H9 (cell line): ENCODE measurements around the gene SRSF2. TPM values are rescaled to one million over a fixed set of nuclear protein-coding genes. Genes with fewer than 3 reads are reported as not detected.

Source experiments
- DNase-seq: peaks from one replicate; pipeline ENCODE4 v3.0.0-alpha.2; 2017
- H2AFZ ChIP-seq: one replicate; pipeline ENCODE4 v1.6.1; 2013; ENCODE audit warnings: mild to moderate bottlenecking, low read length, control low read depth, moderate library complexity
- H2AK5ac ChIP-seq: 2 replicates; pipeline ENCODE4 v1.6.1; 2013; ENCODE audit warnings: low read length, control low read depth, mixed read lengths; ENCODE audit not compliant: insufficient read length
- H2BK120ac ChIP-seq: one replicate; pipeline ENCODE4 v1.6.1; 2013; ENCODE audit warnings: low read depth, mild to moderate bottlenecking, low read length, control low read depth, inconsistent platforms; ENCODE audit not compliant: poor library complexity, severe bottlenecking
- H2BK12ac ChIP-seq: 2 replicates; pipeline ENCODE4 v1.6.1; 2013; ENCODE audit warnings: low read length, control low read depth, mixed read lengths, low read depth; ENCODE audit not compliant: insufficient read length
- H2BK15ac ChIP-seq: 2 replicates; pipeline ENCODE4 v1.6.1; 2013; ENCODE audit warnings: low read depth, low read length, control low read depth
- H2BK20ac ChIP-seq: one replicate; pipeline ENCODE4 v1.6.1; 2013; ENCODE audit warnings: low read depth, mild to moderate bottlenecking, low read length, control low read depth, inconsistent platforms; ENCODE audit not compliant: poor library complexity, severe bottlenecking
- H2BK5ac ChIP-seq: 2 replicates; pipeline ENCODE4 v1.6.1; 2013; ENCODE audit warnings: low read length, control low read depth, mixed read lengths; ENCODE audit not compliant: insufficient read length
- H3K14ac ChIP-seq: 2 replicates; pipeline ENCODE4 v1.6.1; 2013; ENCODE audit warnings: low read length, control low read depth; ENCODE audit not compliant: insufficient read depth
- H3K18ac ChIP-seq: 2 replicates; pipeline ENCODE4 v1.6.1; 2013; ENCODE audit warnings: low read depth, mild to moderate bottlenecking, mixed read lengths, low read length, control low read depth; ENCODE audit not compliant: insufficient read length
- H3K23ac ChIP-seq: 2 replicates; pipeline ENCODE4 v1.6.1; 2013; ENCODE audit warnings: low read length, control low read depth, mixed read lengths, low read depth; ENCODE audit not compliant: insufficient read length
- H3K23me2 ChIP-seq: 2 replicates; pipeline ENCODE4 v1.6.1; 2013; ENCODE audit warnings: low read depth, mild to moderate bottlenecking, mixed read lengths, low read length, control low read depth; ENCODE audit not compliant: insufficient read length, poor library complexity, severe bottlenecking
- H3K27ac ChIP-seq: 2 replicates; pipeline ENCODE4 v1.5.1; 2013; ENCODE audit warnings: low read length, control low read depth, mixed read lengths, low read depth; ENCODE audit not compliant: insufficient read length
- H3K27me3 ChIP-seq: 2 replicates; pipeline ENCODE4 v1.6.1; 2013; ENCODE audit warnings: low read length, control low read depth, inconsistent platforms; ENCODE audit not compliant: insufficient read depth
- H3K4ac ChIP-seq: 2 replicates; pipeline ENCODE4 v1.6.1; 2013; ENCODE audit warnings: low read depth, mild to moderate bottlenecking, control low read depth, inconsistent platforms, low read length, moderate library complexity
- H3K4me1 ChIP-seq: 2 replicates; pipeline ENCODE4 v1.6.1; 2013; ENCODE audit warnings: low read length, control low read depth, inconsistent platforms; ENCODE audit not compliant: insufficient read depth
- H3K4me2 ChIP-seq: 2 replicates; pipeline ENCODE4 v1.6.1; 2013; ENCODE audit warnings: low read length, control low read depth, mixed read lengths; ENCODE audit not compliant: insufficient read length, insufficient read depth
- H3K56ac ChIP-seq: 2 replicates; pipeline ENCODE4 v1.6.1; 2013; ENCODE audit warnings: low read depth, mild to moderate bottlenecking, mixed read lengths, low read length, control low read depth; ENCODE audit not compliant: insufficient read length
- H3K79me1 ChIP-seq: 2 replicates; pipeline ENCODE4 v1.6.1; 2013; ENCODE audit warnings: low read depth, mild to moderate bottlenecking, moderate library complexity, low read length, control low read depth, inconsistent platforms; ENCODE audit not compliant: insufficient read depth, poor library complexity, severe bottlenecking
- H3K79me2 ChIP-seq: 2 replicates; pipeline ENCODE4 v1.6.1; 2013; ENCODE audit warnings: low read length, control low read depth, inconsistent platforms; ENCODE audit not compliant: insufficient read depth
- H3K9ac ChIP-seq: 2 replicates; pipeline ENCODE4 v1.6.1; 2013; ENCODE audit warnings: low read length, control low read depth, mixed read lengths; ENCODE audit not compliant: insufficient read length; ENCODE audit errors: extremely low read depth
- H3K9me3 ChIP-seq: one replicate; pipeline ENCODE4 v1.6.1; 2013; ENCODE audit warnings: low read depth, low read length, inconsistent platforms; ENCODE audit not compliant: control insufficient read depth
- H3T11ph ChIP-seq: one replicate; pipeline ENCODE4 v1.6.1; 2013; ENCODE audit warnings: mild to moderate bottlenecking, low read length, control low read depth, inconsistent platforms
- H4K20me1 ChIP-seq: one replicate; pipeline ENCODE4 v1.6.1; 2013; ENCODE audit not compliant: control insufficient read depth, insufficient read length, insufficient read depth
- H4K5ac ChIP-seq: 2 replicates; pipeline ENCODE4 v1.6.1; 2013; ENCODE audit warnings: low read depth, mild to moderate bottlenecking, mixed read lengths, low read length, control low read depth; ENCODE audit not compliant: insufficient read length
- H4K8ac ChIP-seq: replicated peaks from 2 replicates; pipeline ENCODE4 v1.6.1; 2013; ENCODE audit warnings: low read length, control low read depth, mixed read lengths, low read depth; ENCODE audit not compliant: insufficient read length
- H4K91ac ChIP-seq: 2 replicates; pipeline ENCODE4 v1.6.1; 2013; ENCODE audit warnings: low read depth, mild to moderate bottlenecking, moderate library complexity, mixed read lengths, low read length, control low read depth; ENCODE audit not compliant: insufficient read length
- H3K27ac Mint-ChIP-seq, 3 experiments: 2 replicates in 2 of 3; 3 replicates in 1 of 3; pipeline ENCODE4 v1.8.0; 2020 to 2021; ENCODE audit warnings: mixed read lengths in 3 of 3, mild to moderate bottlenecking in 1 of 3, moderate library complexity in 1 of 3
- H3K27me3 Mint-ChIP-seq: 2 replicates; pipeline ENCODE4 v1.8.0; 2021; ENCODE audit warnings: low read depth, mild to moderate bottlenecking, moderate library complexity, mixed read lengths
- H3K36me3 Mint-ChIP-seq, 3 experiments: 2 replicates in 2 of 3; 3 replicates in 1 of 3; pipeline ENCODE4 v1.8.0; 2020 to 2021; ENCODE audit warnings: low read depth in 3 of 3, mixed read lengths in 3 of 3; ENCODE audit not compliant: insufficient read depth in 1 of 3
- H3K4me1 Mint-ChIP-seq, 2 experiments: 2 replicates each; pipeline ENCODE4 v1.8.0; 2020; ENCODE audit warnings: mixed read lengths in 2 of 2
- H3K4me3 Mint-ChIP-seq, 2 experiments: 2 replicates in 1 of 2; 3 replicates in 1 of 2; pipeline ENCODE4 v1.8.0; 2020 to 2021; ENCODE audit warnings: mild to moderate bottlenecking in 2 of 2, mixed read lengths in 2 of 2, moderate library complexity in 1 of 2
- H3K9me3 Mint-ChIP-seq, 2 experiments: 2 replicates in 1 of 2; 3 replicates in 1 of 2; pipeline ENCODE4 v1.8.0; 2020; ENCODE audit warnings: mild to moderate bottlenecking in 2 of 2, mixed read lengths in 2 of 2, moderate library complexity in 1 of 2
- WGBS: extraction: QIAGEN DNeasy Blood & Tissue Kit; methylation state at CpG from one replicate; pipeline ENCODE4 v1.1.7; 2013; ENCODE audit warnings: missing lambda C conversion rate, low lambda C conversion rate, mixed read lengths; ENCODE audit not compliant: insufficient read length; ENCODE audit errors: extremely low coverage; 5-methylcytosine and 5-hydroxymethylcytosine counted together
- total RNA-seq: library from RNA; stranded (reverse); gene quantifications from 2 replicates; pipeline ENCODE4 v1.2.1, GENCODE V29; 2021
- TF ChIP-seq, protein P1 (sequence below): fragments of 200-600 bp; sonication (generic); conservative IDR thresholded peaks from 3 replicates; pipeline ENCODE4 v1.8.0; 2021; ENCODE audit warnings: antibody characterized with exemption, mild to moderate bottlenecking

Gene SRSF2
- total RNA-seq, 1 experiment from 2014 or later, result 578 TPM

DNA sequence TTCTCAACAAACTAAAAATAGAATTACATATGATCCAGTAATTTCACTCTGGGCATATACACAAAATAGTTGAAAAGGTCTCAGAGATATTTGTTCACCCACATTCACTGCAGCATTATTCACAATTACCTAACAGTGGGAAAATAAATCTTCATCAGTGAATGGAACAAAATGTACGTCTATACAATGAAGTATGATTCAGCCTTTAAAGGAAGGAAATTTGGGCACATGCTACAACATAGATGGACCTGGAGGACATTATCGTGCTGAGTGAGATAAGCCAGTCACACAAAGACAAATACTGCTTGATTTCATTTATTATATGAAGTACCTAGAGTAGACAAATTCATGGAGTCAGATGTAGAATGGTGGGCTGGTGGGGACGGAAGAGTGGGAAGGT, 47.8 kb upstream of the SRSF2 start:
- no peak overlapping the region for H3K14ac ChIP-seq
- no peak overlapping the region for H4K8ac ChIP-seq
- no peaks in the 10 kb centered on the region for H3K4me1 Mint-ChIP-seq
- H3K9ac ChIP-seq, result no peak overlapping the region
- H3K56ac ChIP-seq, result no peak overlapping the region
- no peak overlapping the region for H2AFZ ChIP-seq
- H3K23me2 ChIP-seq, result no peaks in the 10 kb centered on the region
- no peak overlapping the region for H2BK20ac ChIP-seq
- no peak overlapping the region for H4K5ac ChIP-seq
- H2BK120ac ChIP-seq, result no peak overlapping the region
- H2BK12ac ChIP-seq, result no peak overlapping the region
- no peak for DNase-seq
- H3K9me3 Mint-ChIP-seq, result peaks cover 0 to 2% of the 10 kb centered on the region in 2 experiments; a peak in 1 of 5 replicates
- no peak overlapping the region for H3K18ac ChIP-seq
- no peak overlapping the region for H3K27ac ChIP-seq
- H3K27ac Mint-ChIP-seq, result no peak overlapping the region
- no peak overlapping the region for H2BK5ac ChIP-seq
- H4K91ac ChIP-seq, result no peak overlapping the region
- no peak overlapping the region for H3K4ac ChIP-seq
- H2AK5ac ChIP-seq, result no peak overlapping the region
- H3T11ph ChIP-seq, result no peak overlapping the region
- no peaks in the 10 kb centered on the region for H4K20me1 ChIP-seq
- H3K9me3 ChIP-seq, result no peaks in the 10 kb centered on the region
- H2BK15ac ChIP-seq, result no peak overlapping the region
- H3K4me2 ChIP-seq, result no peak overlapping the region
- H3K27me3 Mint-ChIP-seq, result no peaks in the 10 kb centered on the region
- H3K36me3 Mint-ChIP-seq, result peaks cover 0 to 11% (median 0%) of the 10 kb centered on the region in 3 experiments; a peak in 2 of 7 replicates
- TF ChIP-seq, protein P1, sequence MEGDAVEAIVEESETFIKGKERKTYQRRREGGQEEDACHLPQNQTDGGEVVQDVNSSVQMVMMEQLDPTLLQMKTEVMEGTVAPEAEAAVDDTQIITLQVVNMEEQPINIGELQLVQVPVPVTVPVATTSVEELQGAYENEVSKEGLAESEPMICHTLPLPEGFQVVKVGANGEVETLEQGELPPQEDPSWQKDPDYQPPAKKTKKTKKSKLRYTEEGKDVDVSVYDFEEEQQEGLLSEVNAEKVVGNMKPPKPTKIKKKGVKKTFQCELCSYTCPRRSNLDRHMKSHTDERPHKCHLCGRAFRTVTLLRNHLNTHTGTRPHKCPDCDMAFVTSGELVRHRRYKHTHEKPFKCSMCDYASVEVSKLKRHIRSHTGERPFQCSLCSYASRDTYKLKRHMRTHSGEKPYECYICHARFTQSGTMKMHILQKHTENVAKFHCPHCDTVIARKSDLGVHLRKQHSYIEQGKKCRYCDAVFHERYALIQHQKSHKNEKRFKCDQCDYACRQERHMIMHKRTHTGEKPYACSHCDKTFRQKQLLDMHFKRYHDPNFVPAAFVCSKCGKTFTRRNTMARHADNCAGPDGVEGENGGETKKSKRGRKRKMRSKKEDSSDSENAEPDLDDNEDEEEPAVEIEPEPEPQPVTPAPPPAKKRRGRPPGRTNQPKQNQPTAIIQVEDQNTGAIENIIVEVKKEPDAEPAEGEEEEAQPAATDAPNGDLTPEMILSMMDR, result no peak
- no peak overlapping the region for H3K23ac ChIP-seq
- no peaks in the 10 kb centered on the region for H3K79me1 ChIP-seq
- no peaks in the 10 kb centered on the region for H3K79me2 ChIP-seq
- H3K4me1 ChIP-seq, result no peaks in the 10 kb centered on the region
- WGBS, result no CpG with 5 or more reads among the region's 3 CpGs
- no peaks in the 10 kb centered on the region for H3K27me3 ChIP-seq
- H3K4me3 Mint-ChIP-seq, result no peak overlapping the region
